Measurements from ENCODE around the gene CFAP77.

CFAP77 gene

DNA sequence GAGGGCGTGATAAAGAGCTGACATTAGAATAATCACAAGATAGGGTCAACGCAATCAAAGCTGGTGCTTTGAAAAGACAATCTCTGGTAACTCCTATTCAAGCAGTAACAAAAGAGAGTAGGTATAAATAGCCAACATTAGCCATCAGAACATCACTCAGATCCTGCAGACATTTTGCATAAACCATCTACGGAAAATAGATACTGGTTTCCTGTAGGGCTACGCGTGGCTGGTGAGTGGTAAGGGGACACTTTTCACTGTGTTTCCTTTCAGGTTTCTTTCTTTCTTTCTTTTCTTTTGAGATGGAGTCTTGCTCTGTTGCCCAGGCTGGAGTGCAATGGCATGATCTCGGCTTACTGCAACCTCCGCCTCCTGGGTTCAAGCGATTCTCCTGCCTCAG, 25.6 kb upstream of the CFAP77 start:
- Histone ChIP-seq H3K14ac (ENCODE audit: low read length in 2 of 2) (no peak overlapping the region), H3K9ac (ENCODE audit: low read length) (no peak overlapping the region), H3K27me3 (ENCODE audit: control insufficient read depth in 1 of 2, insufficient read depth in 1 of 2, low read length in 2 of 2) (no peaks in the 10 kb centered on the region), H3K23ac (ENCODE audit: low read length in 2 of 2) (no peak overlapping the region), H3K4me1 (ENCODE audit: control insufficient read depth, insufficient read depth, low read depth, low read length) (no peaks in the 10 kb centered on the region), H2AK5ac (ENCODE audit: low read length, severe bottlenecking) (no peak overlapping the region), H3K27ac (ENCODE audit: low read length, poor library complexity, severe bottlenecking) (no peak overlapping the region), H3K18ac (ENCODE audit: low read depth in 1 of 2, low read length in 2 of 2) (no peak overlapping the region), H2BK5ac (ENCODE audit: low read depth, low read length, poor library complexity, severe bottlenecking) (no peak overlapping the region), H2BK15ac (ENCODE audit: low read depth, poor library complexity, severe bottlenecking) (no peak overlapping the region), H4K91ac (ENCODE audit: low read length) (no peak overlapping the region), H3K36me3 (ENCODE audit: control insufficient read depth in 1 of 2, insufficient read depth in 2 of 2, low read depth in 1 of 2, low read length in 2 of 2) (peaks cover 38 to 80% of the 10 kb centered on the region in 2 experiments), H2BK12ac (ENCODE audit: low read length in 2 of 2) (no peak overlapping the region), H3K4me3 (ENCODE audit: insufficient read depth in 1 of 2, low read depth in 1 of 2, low read length in 2 of 2) (no peak overlapping the region), H4K8ac (ENCODE audit: low read length) (no peak overlapping the region), H3K79me1 (replicated peaks; ENCODE audit: low read length, poor library complexity, severe bottlenecking) (peaks cover 23% of the 10 kb centered on the region), H3K9me3 (ENCODE audit: control insufficient read depth, low read length) (no peaks in the 10 kb centered on the region), H2BK120ac (ENCODE audit: low read depth, low read length) (no peak overlapping the region), H3K4me2 (ENCODE audit: low read length, poor library complexity, severe bottlenecking) (no peak overlapping the region), H3K4ac (ENCODE audit: low read depth in 1 of 2, low read length in 2 of 2) (no peak overlapping the region), H2AFZ (ENCODE audit: low read depth, low read length) (no peak overlapping the region)
- DNase-seq = no peak
- 96% methylated on average over 7 of the region's 8 CpGs for WGBS

DNA sequence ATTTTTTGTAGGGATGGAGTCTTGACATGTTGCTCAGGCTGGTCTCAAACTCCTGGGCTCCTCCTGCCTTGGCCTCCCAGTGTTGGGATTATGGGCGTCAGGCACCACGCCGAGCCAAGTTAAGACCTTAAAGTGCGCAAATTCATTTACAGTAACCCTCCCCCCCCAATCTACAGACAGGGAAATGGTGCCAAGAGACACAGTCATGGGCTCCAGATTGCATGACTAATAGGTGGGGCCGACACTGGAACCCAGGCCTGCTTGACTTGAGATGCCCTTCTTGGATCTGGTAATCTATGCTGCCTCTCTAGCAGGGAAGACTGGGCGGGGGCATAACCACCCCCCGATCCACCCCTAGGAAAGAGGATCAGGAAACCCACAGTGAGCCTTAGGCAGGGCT, 22.9 kb upstream of the CFAP77 start:
- Histone ChIP-seq H3K14ac (ENCODE audit: low read length in 2 of 2) (no peak overlapping the region), H3K36me3 (ENCODE audit: control insufficient read depth in 1 of 2, insufficient read depth in 2 of 2, low read depth in 1 of 2, low read length in 2 of 2) (peaks cover 48 to 91% of the 10 kb centered on the region in 2 experiments), H3K9me3 (ENCODE audit: control insufficient read depth, low read length) (no peaks in the 10 kb centered on the region), H2BK5ac (ENCODE audit: low read depth, low read length, poor library complexity, severe bottlenecking) (no peak overlapping the region), H4K8ac (ENCODE audit: low read length) (no peak overlapping the region), H2BK15ac (ENCODE audit: low read depth, poor library complexity, severe bottlenecking) (no peak overlapping the region), H2AK5ac (ENCODE audit: low read length, severe bottlenecking) (no peak overlapping the region), H2BK12ac (ENCODE audit: low read length in 2 of 2) (no peak overlapping the region), H3K27ac (ENCODE audit: low read length, poor library complexity, severe bottlenecking) (no peak overlapping the region), H3K18ac (ENCODE audit: low read depth in 1 of 2, low read length in 2 of 2) (no peak overlapping the region), H3K4me3 (ENCODE audit: insufficient read depth in 1 of 2, low read depth in 1 of 2, low read length in 2 of 2) (no peak overlapping the region), H3K27me3 (ENCODE audit: control insufficient read depth in 1 of 2, insufficient read depth in 1 of 2, low read length in 2 of 2) (no peaks in the 10 kb centered on the region), H3K4me1 (ENCODE audit: control insufficient read depth, insufficient read depth, low read depth, low read length) (no peaks in the 10 kb centered on the region), H3K9ac (ENCODE audit: low read length) (no peak overlapping the region), H3K23ac (ENCODE audit: low read length in 2 of 2) (no peak overlapping the region), H3K4me2 (ENCODE audit: low read length, poor library complexity, severe bottlenecking) (no peak overlapping the region), H2AFZ (ENCODE audit: low read depth, low read length) (no peak overlapping the region), H3K79me1 (replicated peaks; ENCODE audit: low read length, poor library complexity, severe bottlenecking) (peaks cover 15% of the 10 kb centered on the region), H3K4ac (ENCODE audit: low read depth in 1 of 2, low read length in 2 of 2) (no peak overlapping the region), H4K91ac (ENCODE audit: low read length) (no peak overlapping the region), H2BK120ac (ENCODE audit: low read depth, low read length) (no peak overlapping the region)
- no peak for DNase-seq
- WGBS = 98% methylated on average over 7 of the region's 7 CpGs

DNA sequence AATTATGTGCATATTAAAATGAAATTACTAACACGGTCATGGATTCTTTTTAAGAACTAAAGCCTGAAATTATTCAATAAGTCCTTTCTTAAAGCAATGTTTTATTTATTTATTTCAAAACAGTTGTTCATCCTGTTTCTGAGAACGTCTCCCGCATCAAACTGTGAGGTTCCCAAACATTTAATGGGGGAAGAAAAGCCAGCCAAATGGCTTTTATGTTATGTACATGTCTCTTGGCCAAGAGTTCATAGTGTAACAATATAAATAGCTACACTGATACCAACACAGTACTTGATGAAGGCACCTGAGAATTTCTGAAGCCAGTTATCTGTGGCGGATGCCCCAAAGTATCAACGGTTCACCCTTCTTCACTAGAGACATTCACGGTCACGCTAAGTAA, 19.0 kb upstream of the CFAP77 start:
- H2AFZ ChIP-seq (ENCODE audit: low read depth, low read length) = no peak overlapping the region
- H3K4me1 ChIP-seq (ENCODE audit: control insufficient read depth, insufficient read depth, low read depth, low read length) = no peaks in the 10 kb centered on the region
- no peak overlapping the region for H2BK15ac ChIP-seq (ENCODE audit: low read depth, poor library complexity, severe bottlenecking)
- no peak overlapping the region for H3K23ac ChIP-seq (ENCODE audit: low read length in 2 of 2)
- H3K4ac ChIP-seq (ENCODE audit: low read depth in 1 of 2, low read length in 2 of 2) = no peak overlapping the region
- H3K18ac ChIP-seq (ENCODE audit: low read depth in 1 of 2, low read length in 2 of 2) = no peak overlapping the region
- no peak overlapping the region for H2AK5ac ChIP-seq (ENCODE audit: low read length, severe bottlenecking)
- no peak overlapping the region for H4K91ac ChIP-seq (ENCODE audit: low read length)
- no peak overlapping the region for H3K9ac ChIP-seq (ENCODE audit: low read length)
- H2BK12ac ChIP-seq (ENCODE audit: low read length in 2 of 2) = no peak overlapping the region
- no peaks in the 10 kb centered on the region for H3K27me3 ChIP-seq (ENCODE audit: control insufficient read depth in 1 of 2, insufficient read depth in 1 of 2, low read length in 2 of 2)
- no peak overlapping the region for H4K8ac ChIP-seq (ENCODE audit: low read length)
- H3K79me1 ChIP-seq (replicated peaks; ENCODE audit: low read length, poor library complexity, severe bottlenecking) = peaks cover 9% of the 10 kb centered on the region
- H2BK120ac ChIP-seq (ENCODE audit: low read depth, low read length) = no peak overlapping the region
- WGBS = 87% methylated on average over 2 of the region's 7 CpGs
- no peak overlapping the region for H2BK5ac ChIP-seq (ENCODE audit: low read depth, low read length, poor library complexity, severe bottlenecking)
- no peak overlapping the region for H3K4me2 ChIP-seq (ENCODE audit: low read length, poor library complexity, severe bottlenecking)
- H3K36me3 ChIP-seq (ENCODE audit: control insufficient read depth in 1 of 2, insufficient read depth in 2 of 2, low read depth in 1 of 2, low read length in 2 of 2) = peaks cover 64 to 87% of the 10 kb centered on the region in 2 experiments
- H3K14ac ChIP-seq (ENCODE audit: low read length in 2 of 2) = no peak overlapping the region
- H3K4me3 ChIP-seq (ENCODE audit: insufficient read depth in 1 of 2, low read depth in 1 of 2, low read length in 2 of 2) = no peak overlapping the region
- no peak overlapping the region for H3K27ac ChIP-seq (ENCODE audit: low read length, poor library complexity, severe bottlenecking)
- no peaks in the 10 kb centered on the region for H3K9me3 ChIP-seq (ENCODE audit: control insufficient read depth, low read length)
- no peak for DNase-seq

DNA sequence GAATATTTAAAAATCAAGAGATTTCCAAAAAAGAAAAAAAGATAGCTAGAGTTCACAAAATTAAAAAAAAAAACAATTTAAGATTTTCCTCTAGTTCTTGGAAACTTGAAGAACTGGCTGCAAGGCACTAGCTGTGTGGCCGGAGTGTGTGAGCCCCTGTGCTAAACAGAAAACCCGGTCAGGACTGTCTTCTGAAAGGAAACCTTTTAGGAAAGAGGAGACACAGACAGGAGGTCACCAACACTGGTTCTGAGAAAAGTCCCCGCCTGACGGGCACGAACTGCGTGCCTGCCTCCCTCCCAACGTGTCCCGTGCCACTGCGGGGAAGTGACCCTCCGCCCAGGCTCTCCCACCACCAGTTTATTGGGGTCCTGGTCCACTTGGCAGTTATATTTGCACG, 18.6 kb upstream of the CFAP77 start:
- no peak overlapping the region for H3K4me3 ChIP-seq (ENCODE audit: insufficient read depth in 1 of 2, low read depth in 1 of 2, low read length in 2 of 2)
- no peak overlapping the region for H4K8ac ChIP-seq (ENCODE audit: low read length)
- no peak overlapping the region for H2BK15ac ChIP-seq (ENCODE audit: low read depth, poor library complexity, severe bottlenecking)
- DNase-seq = no peak
- no peak overlapping the region for H3K27ac ChIP-seq (ENCODE audit: low read length, poor library complexity, severe bottlenecking)
- H2AFZ ChIP-seq (ENCODE audit: low read depth, low read length) = no peak overlapping the region
- H4K91ac ChIP-seq (ENCODE audit: low read length) = no peak overlapping the region
- no peaks in the 10 kb centered on the region for H3K9me3 ChIP-seq (ENCODE audit: control insufficient read depth, low read length)
- H3K14ac ChIP-seq (ENCODE audit: low read length in 2 of 2) = no peak overlapping the region
- H2BK12ac ChIP-seq (ENCODE audit: low read length in 2 of 2) = no peak overlapping the region
- no peaks in the 10 kb centered on the region for H3K27me3 ChIP-seq (ENCODE audit: control insufficient read depth in 1 of 2, insufficient read depth in 1 of 2, low read length in 2 of 2)
- H3K79me1 ChIP-seq (replicated peaks; ENCODE audit: low read length, poor library complexity, severe bottlenecking) = peaks cover 9% of the 10 kb centered on the region
- H3K23ac ChIP-seq (ENCODE audit: low read length in 2 of 2) = no peak overlapping the region
- H2BK120ac ChIP-seq (ENCODE audit: low read depth, low read length) = no peak overlapping the region
- no peak overlapping the region for H2AK5ac ChIP-seq (ENCODE audit: low read length, severe bottlenecking)
- H3K18ac ChIP-seq (ENCODE audit: low read depth in 1 of 2, low read length in 2 of 2) = no peak overlapping the region
- H2BK5ac ChIP-seq (ENCODE audit: low read depth, low read length, poor library complexity, severe bottlenecking) = no peak overlapping the region
- H3K36me3 ChIP-seq (ENCODE audit: control insufficient read depth in 1 of 2, insufficient read depth in 2 of 2, low read depth in 1 of 2, low read length in 2 of 2) = peaks cover 64 to 87% of the 10 kb centered on the region in 2 experiments
- WGBS = 95% methylated on average over 11 of the region's 11 CpGs
- no peak overlapping the region for H3K4me2 ChIP-seq (ENCODE audit: low read length, poor library complexity, severe bottlenecking)
- no peak overlapping the region for H3K9ac ChIP-seq (ENCODE audit: low read length)
- no peaks in the 10 kb centered on the region for H3K4me1 ChIP-seq (ENCODE audit: control insufficient read depth, insufficient read depth, low read depth, low read length)
- no peak overlapping the region for H3K4ac ChIP-seq (ENCODE audit: low read depth in 1 of 2, low read length in 2 of 2)
